Suppressor macrophage (primary cell): Measurements from ENCODE around the gene STEEP1.
A peak's percentile ranks its signal among the peaks of the same experiment; 100 is the strongest.

ENCODE experiments used
- DNase-seq, 4 experiments: peaks; one replicate each; pipeline ENCODE4 v3.0.0-alpha.2; 2020 to 2022
- total RNA-seq, 17 experiments: gene quantifications; one replicate each; lab custom pipeline; 2026; ENCODE audit warnings: mixed read lengths in 6 of 17, inconsistent platforms in 3 of 17; lab: John Stamatoyannopoulos, UW

The STEEP1 gene
- total RNA-seq, result 13.8 to 25.2 (median 19.8) reads per million in 17 experiments

- peak; percentile 92 to 95 (median 94) for DNase-seq
Observed at GRCh38 chrX:119565107-119565663, at the start of gene STEEP1. TSS of gene STEEP1 (minus strand) at chrX:119565409. CDS start at chrX:119565355, 54 bp downstream.

GRCh38 chrX:119614776-119615175, 49.6 kb upstream of the STEEP1 start:
- no peak for DNase-seq

GRCh38 chrX:119607018-119607389, 41.8 kb upstream of the STEEP1 start:
- no peak for DNase-seq

- peak; percentile 96 for DNase-seq
Observed at GRCh38 chrX:119606280-119607017, 41.2 kb upstream of the STEEP1 start, which contains the start of gene NKRF. TSS of gene NKRF (minus strand) at chrX:119606424.

- peak; percentile 10 to 56 (median 24) for DNase-seq
Observed at GRCh38 chrX:119605464-119606279, 40.5 kb upstream of the STEEP1 start.

- DNase-seq, result no peak
Observed at GRCh38 chrX:119604766-119605463, 39.7 kb upstream of the STEEP1 start.

- no peak for DNase-seq
Observed at GRCh38 chrX:119602701-119603255, 37.6 kb upstream of the STEEP1 start.

- DNase-seq, result no peak
Observed at GRCh38 chrX:119589810-119590209, 24.6 kb upstream of the STEEP1 start.

- DNase-seq, result no peak
Observed at GRCh38 chrX:119583431-119584059, 18.3 kb upstream of the STEEP1 start.

GRCh38 chrX:119579414-119579813, 14.2 kb upstream of the STEEP1 start:
- DNase-seq, result no peak

GRCh38 chrX:119574394-119575266, 9.4 kb upstream of the STEEP1 start, which contains the start of gene UBE2A:
TSS of gene UBE2A (plus strand) at chrX:119574563. CDS start at chrX:119574712, 149 bp downstream.
- DNase-seq, result peak; percentile 89 to 96 (median 92)

- peak; percentile 41 to 71 (median 62) for DNase-seq
Observed at GRCh38 chrX:119573840-119574393, 8.7 kb upstream of the STEEP1 start.

GRCh38 chrX:119573222-119573621, 8.0 kb upstream of the STEEP1 start:
- DNase-seq, result no peak

- no peak for DNase-seq
Observed at GRCh38 chrX:119570351-119570835, 5.2 kb upstream of the STEEP1 start.

GRCh38 chrX:119552508-119552907, 12.7 kb downstream of the STEEP1 start:
- DNase-seq, result no peak

GRCh38 chrX:119549327-119550016, 15.7 kb downstream of the STEEP1 start:
- DNase-seq, result no peak

- DNase-seq, result no peak
Observed at GRCh38 chrX:119541188-119541587, 24.0 kb downstream of the STEEP1 start.

GRCh38 chrX:119539872-119540271, 25.3 kb downstream of the STEEP1 start:
- peak in 1 of 4 experiments; percentile 27 for DNase-seq

- DNase-seq, result no peak
Observed at GRCh38 chrX:119537487-119537886, 27.7 kb downstream of the STEEP1 start.
